ES-I3 (cell line): ENCODE measurements around the gene KIF1B.

Experiments used
- H3K36me3 ChIP-seq: 2 replicates; pipeline ENCODE4 v1.6.1; 2013; ENCODE audit warnings: mild to moderate bottlenecking, low read length, control low read depth, moderate library complexity; ENCODE audit not compliant: insufficient read depth
- H3K4me1 ChIP-seq: 2 replicates; pipeline ENCODE4 v1.6.1; 2013; ENCODE audit warnings: mild to moderate bottlenecking, control low read depth, low read length; ENCODE audit not compliant: insufficient read depth
- H3K9ac ChIP-seq: 2 replicates; pipeline ENCODE4 v1.6.1; 2013; ENCODE audit warnings: low read depth, mild to moderate bottlenecking, low read length, moderate library complexity
- H3K9me3 ChIP-seq: 2 replicates; pipeline ENCODE4 v1.6.1; 2013; ENCODE audit warnings: mild to moderate bottlenecking, low read length, moderate library complexity; ENCODE audit not compliant: control insufficient read depth, insufficient read depth

Gene KIF1B

DNA sequence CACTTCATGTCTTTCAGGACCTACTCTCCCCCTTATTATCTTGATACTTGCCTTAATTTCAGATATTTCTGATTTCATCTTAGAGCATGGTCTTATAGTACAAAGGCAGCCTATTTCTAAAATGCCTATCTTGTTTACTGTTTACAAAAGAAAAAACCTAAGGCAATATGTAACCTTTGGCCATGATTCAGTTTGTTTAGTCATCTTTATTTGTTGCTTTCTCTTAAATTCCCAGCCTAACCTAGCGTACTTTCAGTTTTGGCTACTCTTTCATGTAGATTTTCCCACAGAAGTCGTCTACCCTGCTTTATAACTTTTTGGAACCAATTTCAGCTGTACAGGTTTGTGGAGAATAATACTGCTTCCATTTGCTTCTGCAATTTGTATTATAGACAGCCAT lies 81.8 kb downstream of the KIF1B start:
- Histone ChIP-seq H3K36me3 (peaks cover 13% of the 10 kb centered on the region), H3K9ac (no peak overlapping the region), H3K4me1 (no peaks in the 10 kb centered on the region), H3K9me3 (no peaks in the 10 kb centered on the region)

DNA sequence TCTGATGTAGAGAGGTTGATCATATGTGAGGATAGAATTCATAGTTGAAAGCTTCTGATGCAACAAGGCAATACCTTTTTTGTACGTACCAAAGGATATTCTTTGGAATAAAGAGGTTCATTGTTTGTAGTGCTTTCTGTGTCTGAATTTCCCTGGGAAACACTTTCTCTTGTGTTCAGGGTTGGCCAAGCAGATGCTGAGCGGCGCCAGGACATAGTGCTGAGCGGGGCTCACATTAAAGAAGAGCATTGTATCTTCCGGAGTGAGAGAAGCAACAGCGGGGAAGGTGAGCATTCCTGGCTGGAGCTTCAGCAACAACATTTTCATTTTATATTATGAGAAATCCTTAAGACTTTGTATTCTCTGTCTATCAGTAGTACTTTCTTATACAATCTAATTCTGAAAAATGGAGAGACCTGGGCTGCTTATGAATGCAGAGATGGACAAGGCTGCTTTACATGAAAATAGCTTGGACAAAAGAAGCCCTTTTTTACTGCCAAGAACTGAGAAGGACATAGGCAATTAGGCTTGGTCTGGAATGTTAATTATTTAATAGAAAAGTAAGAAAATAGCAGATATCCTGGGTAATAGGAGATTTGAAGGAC lies 85.2 kb downstream of the KIF1B start:
- Histone ChIP-seq H3K36me3 (peaks cover 13% of the 10 kb centered on the region), H3K9ac (no peak overlapping the region), H3K9me3 (no peaks in the 10 kb centered on the region)

DNA sequence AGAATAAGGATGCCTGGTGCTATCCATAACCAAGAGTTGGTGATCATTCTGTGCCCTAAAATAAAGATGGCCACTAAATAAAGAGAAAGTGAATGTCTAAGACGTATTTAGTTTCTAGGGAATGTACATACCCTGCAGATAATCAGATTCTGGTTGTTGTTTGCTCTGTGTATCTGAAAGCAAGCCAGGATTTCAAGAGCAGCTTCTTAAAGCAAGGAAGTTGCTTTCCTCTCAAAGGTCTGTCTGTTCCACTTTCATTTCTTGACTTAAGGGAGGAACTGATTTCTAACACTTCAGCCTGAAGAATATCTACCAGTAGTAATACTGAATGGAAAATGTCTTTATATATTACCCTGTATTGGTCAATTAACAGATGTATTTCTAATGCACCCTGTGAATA lies 88.8 kb downstream of the KIF1B start:
- peaks cover 16% of the 10 kb centered on the region for H3K36me3 ChIP-seq
- H3K9me3 ChIP-seq, result no peaks in the 10 kb centered on the region
- no peak overlapping the region for H3K9ac ChIP-seq
- peaks cover 8% of the 10 kb centered on the region; the same call in 1 of the 2 replicates for H3K4me1 ChIP-seq

More for the DNA sequence above, 85.2 kb downstream of the KIF1B start:
- no peaks in the 10 kb centered on the region for H3K4me1 ChIP-seq

DNA sequence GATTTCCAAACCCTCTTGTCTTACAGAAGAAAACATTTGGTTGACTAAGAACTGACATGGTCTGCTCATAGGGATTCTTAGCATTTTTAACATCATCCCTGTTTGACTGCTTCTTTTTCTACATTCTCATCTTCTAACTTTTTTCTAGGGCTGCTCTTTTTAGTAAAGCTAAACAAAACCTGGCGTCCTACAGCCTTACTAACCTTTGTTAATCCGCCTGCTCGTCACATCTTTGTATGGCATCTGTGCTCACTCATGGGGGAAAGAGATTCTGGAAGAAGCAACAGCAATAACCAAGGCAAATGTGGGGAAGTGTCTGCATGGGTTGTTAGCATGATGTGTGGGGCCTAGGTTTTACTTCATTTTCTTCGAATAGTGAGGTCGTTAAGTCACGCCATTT lies 92.0 kb downstream of the KIF1B start:
- peaks cover 13% of the 10 kb centered on the region for H3K36me3 ChIP-seq
- H3K9me3 ChIP-seq, result no peaks in the 10 kb centered on the region
- no peak overlapping the region for H3K9ac ChIP-seq
- H3K4me1 ChIP-seq, result peaks cover 8% of the 10 kb centered on the region; the same call in 1 of the 2 replicates

DNA sequence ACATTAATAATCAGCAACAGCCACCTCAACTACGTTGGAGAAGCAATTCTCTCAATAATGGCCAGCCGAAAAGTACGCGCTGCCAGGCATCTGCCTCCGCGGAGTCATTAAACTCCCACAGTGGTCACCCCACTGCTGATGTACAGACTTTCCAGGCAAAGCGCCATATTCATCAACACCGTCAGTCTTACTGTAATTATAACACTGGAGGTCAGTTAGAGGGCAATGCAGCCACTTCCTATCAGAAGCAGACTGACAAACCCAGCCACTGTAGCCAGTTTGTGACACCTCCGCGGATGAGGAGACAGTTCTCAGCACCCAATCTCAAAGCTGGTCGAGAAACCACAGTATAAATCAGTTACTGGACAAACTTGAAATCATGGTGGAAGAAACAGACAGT lies 93.9 kb downstream of the KIF1B start:
- Histone ChIP-seq H3K4me1 (peaks cover 8% of the 10 kb centered on the region; the same call in 1 of the 2 replicates), H3K36me3 (peaks cover 12% of the 10 kb centered on the region; the same call in 1 of the 2 replicates), H3K9ac (no peak overlapping the region), H3K9me3 (no peaks in the 10 kb centered on the region)

DNA sequence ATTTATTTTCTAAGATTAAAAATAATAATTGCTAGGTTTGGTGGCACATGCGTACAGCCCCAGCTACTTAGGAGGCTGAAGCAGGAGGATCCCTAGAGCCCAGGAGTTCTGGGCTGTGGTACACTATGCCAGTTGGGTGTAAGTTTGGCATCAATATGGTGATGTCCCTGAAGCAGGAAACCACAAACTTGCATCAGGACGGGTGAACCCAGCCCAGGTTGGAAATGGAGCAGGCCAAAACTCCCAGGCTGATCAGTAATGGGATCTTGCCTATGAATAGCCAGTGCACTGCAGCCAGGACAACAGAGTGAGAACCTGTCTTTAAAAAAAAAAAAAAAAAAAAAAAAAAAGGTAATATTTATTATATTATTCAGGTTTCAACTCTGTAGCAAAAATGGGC lies 96.1 kb downstream of the KIF1B start:
- Histone ChIP-seq H3K4me1 (peaks cover 8% of the 10 kb centered on the region; the same call in 1 of the 2 replicates), H3K36me3 (peaks cover 17% of the 10 kb centered on the region), H3K9me3 (no peaks in the 10 kb centered on the region), H3K9ac (no peak overlapping the region)

DNA sequence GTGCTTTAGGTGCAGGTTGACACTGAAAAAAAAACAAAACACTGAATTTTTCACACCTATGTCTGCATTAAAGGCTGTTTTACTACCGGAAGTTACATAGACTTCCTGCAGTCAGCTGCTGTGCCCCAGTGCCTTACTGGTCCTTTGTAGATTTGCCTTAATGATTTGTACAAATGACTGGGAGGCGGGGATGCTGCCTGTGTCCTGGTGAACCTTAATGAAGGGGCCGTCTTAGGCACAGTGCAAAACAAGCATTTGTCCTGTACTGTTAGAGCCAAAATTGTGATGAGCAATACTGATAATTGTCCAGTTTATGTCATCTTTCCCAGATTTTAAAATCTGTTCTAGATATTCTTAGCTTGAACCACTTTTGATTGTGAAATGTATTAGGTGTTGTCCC lies 97.6 kb downstream of the KIF1B start:
- peaks cover 17% of the 10 kb centered on the region for H3K36me3 ChIP-seq
- no peaks in the 10 kb centered on the region for H3K4me1 ChIP-seq
- H3K9ac ChIP-seq, result no peak overlapping the region
- no peaks in the 10 kb centered on the region for H3K9me3 ChIP-seq

DNA sequence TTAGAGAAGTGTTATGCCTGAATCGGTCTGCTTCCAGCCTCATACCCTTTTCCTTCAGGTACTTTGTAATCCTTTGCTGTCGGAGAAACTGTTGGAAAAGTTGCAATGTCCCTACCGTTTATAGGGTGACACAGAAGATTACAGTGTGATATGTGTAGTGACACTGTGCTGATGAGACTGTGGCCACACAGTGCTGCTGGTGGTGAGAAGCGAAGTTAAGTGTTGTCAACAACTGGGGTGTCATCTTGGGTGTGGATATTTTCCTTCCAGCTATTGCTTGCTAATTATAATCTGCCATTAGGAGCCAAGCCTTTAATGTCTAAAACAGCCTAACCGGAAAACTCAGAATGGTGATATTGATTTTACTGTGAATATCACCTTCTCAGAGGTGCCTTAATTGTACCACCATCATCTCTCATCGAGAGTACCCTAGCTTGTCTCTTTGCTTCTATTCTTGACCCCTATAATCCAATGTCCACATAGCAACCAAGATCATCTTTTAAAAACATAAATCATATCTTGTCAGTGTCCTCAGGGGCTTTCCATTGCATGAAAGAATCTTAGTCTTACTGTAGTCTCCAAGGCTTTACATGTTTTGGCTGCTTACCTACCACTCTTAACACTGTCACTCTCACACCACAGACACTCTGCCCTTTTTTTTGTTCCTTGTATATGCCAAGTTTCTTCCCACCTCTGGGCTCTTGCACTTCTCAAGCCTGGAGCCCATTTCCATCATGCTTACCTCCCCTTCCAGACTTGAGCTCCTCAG lies 99.1 kb downstream of the KIF1B start:
- Histone ChIP-seq H3K9ac (no peak overlapping the region), H3K4me1 (no peaks in the 10 kb centered on the region), H3K36me3 (peaks cover 9% of the 10 kb centered on the region), H3K9me3 (no peaks in the 10 kb centered on the region)

DNA sequence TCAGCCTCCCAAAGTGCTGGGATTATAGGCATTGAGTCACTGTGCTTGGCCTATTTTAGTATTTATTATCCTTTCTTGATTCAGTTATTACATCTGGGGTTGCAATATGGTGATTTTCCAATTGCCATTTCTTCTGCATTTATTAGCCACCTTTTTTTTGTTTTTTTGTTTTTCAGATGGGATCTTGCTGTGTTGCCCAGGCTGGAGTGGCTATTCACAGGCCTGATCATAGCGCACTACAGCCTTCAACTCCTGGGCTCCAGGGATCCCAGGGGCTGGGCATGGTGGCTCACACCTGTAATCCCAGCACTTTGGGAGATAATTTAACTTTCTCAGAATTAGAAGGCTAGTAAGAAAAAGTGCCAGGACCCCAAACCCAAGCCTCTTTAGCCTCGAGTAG lies 106.4 kb downstream of the KIF1B start:
- no peak overlapping the region for H3K9ac ChIP-seq
- no peaks in the 10 kb centered on the region; the same call in 1 of the 2 replicates for H3K36me3 ChIP-seq
- H3K9me3 ChIP-seq, result no peaks in the 10 kb centered on the region
- peaks cover 5% of the 10 kb centered on the region; the same call in 1 of the 2 replicates for H3K4me1 ChIP-seq

DNA sequence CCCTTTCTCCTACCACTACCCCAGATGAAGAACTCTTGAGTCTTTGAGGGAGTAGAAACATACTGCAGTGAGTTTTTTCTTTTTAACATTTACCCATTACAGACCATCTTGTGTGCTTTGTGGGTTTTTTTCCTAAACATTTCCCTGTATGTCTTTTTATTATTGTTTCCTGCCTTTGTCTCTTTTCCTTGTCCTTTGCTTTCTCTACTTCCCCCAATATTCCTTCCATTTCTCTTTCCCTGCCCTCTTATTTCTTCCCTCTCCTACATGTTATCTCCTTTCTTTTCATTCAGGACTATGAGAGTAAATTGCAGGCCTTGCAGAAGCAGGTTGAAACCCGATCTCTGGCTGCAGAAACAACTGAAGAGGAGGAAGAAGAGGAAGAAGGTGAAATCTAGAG lies 109.4 kb downstream of the KIF1B start:
- Histone ChIP-seq H3K36me3 (peaks cover 10% of the 10 kb centered on the region), H3K9ac (no peak overlapping the region), H3K9me3 (no peaks in the 10 kb centered on the region), H3K4me1 (peaks cover 5% of the 10 kb centered on the region; the same call in 1 of the 2 replicates)

DNA sequence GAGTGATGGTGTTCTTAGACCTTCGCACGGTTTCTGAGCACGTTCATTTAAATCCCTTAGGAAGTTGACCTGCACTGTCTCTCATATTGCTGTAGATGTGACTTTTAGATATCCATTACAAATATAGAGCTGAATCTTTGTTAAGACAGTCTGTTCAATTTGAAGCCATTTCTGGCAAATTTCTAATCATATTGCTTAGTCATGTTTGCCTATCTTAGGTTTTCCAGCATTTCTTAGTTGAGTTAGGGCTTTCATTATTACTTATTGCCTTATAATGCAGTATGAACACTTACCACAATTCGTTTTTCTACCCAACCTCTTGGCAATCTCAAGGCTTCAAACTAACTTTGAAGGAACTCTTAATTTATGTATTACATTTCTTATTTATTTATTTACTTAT lies 110.0 kb downstream of the KIF1B start:
- Histone ChIP-seq H3K9me3 (no peaks in the 10 kb centered on the region), H3K4me1 (peaks cover 5% of the 10 kb centered on the region; the same call in 1 of the 2 replicates), H3K36me3 (peaks cover 11% of the 10 kb centered on the region), H3K9ac (no peak overlapping the region)

DNA sequence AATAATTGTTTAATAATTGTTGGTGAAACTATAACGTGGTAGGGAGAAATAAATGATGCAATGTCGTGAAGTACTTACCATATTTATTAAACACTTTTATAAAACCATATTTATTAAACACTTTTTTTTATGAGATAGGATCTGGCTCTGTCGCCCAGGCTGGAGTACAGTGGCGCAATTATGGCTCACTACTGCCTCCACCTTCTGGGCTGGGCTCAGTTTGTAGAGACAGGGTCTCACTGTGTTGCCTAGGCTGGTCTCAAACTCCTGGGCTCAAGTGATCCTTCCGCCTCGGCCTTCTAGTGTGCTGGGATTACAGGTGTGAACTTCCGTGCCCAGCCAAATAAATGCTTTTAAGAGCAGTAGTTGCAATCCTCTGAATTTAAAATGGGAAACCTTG lies 112.5 kb downstream of the KIF1B start:
- peaks cover 5% of the 10 kb centered on the region; the same call in 1 of the 2 replicates for H3K4me1 ChIP-seq
- H3K9me3 ChIP-seq, result no peaks in the 10 kb centered on the region
- no peak overlapping the region for H3K9ac ChIP-seq
- H3K36me3 ChIP-seq, result peaks cover 23% of the 10 kb centered on the region

DNA sequence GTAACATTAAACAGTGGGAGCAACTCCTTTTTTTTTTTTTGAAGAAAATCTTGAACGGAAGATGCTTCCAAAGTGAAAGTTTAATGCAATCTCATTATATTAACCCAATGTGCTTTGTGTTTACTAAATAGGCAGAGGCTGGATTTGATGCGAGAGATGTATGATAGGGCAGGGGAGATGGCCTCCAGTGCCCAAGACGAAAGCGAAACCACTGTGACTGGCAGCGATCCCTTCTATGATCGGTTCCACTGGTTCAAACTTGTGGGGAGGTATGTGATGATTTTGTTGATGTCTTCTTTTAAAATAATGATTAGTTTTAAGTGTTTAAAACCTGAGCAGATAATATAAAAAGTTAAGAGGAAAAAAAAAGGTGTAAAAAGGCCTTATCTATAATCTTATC lies 114.3 kb downstream of the KIF1B start:
- peaks cover 23% of the 10 kb centered on the region for H3K36me3 ChIP-seq
- H3K4me1 ChIP-seq, result peaks cover 5% of the 10 kb centered on the region; the same call in 1 of the 2 replicates
- no peak overlapping the region for H3K9ac ChIP-seq
- H3K9me3 ChIP-seq, result no peaks in the 10 kb centered on the region

DNA sequence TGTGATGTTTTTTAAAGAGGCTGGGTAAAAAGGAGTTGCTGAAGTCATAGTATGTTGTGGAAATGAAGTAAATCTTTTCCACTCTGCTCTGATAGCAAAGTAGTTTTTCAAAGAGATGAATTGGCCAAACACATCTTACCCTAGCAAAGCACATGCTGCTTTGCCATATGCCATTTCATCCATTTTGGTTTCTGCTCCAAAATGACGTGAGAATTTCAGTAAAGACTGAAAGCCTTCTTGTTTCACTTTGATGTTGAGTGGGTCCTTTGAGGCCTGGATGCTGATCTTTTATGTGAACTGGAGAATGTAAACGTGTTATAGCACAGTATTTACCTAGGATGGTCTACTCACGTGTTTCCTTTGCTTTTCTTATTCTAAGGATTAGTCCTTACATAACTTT lies 115.2 kb downstream of the KIF1B start:
- Histone ChIP-seq H3K4me1 (no peaks in the 10 kb centered on the region), H3K9me3 (no peaks in the 10 kb centered on the region), H3K9ac (no peak overlapping the region), H3K36me3 (peaks cover 23% of the 10 kb centered on the region)

DNA sequence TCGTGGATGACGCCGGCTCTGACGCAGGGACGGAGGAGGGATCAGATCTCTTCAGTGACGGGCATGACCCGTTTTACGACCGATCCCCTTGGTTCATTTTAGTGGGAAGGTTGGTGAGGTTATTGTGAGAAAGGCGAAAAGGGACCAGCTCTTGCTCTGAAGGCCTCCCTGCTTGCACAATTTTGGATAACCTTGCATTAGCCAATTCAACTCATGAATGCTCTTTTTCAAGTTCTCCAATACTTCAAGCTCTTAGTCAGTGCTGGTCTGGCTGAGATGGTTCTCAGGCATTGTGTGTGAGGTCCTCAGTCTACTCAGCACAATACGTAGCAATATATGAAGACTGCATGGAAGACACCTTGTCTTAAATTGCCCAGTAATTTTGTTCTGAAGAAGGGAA lies 115.9 kb downstream of the KIF1B start:
- no peaks in the 10 kb centered on the region for H3K4me1 ChIP-seq
- peaks cover 23% of the 10 kb centered on the region for H3K36me3 ChIP-seq
- no peak overlapping the region for H3K9ac ChIP-seq
- no peaks in the 10 kb centered on the region for H3K9me3 ChIP-seq
